Motor neuron (in vitro differentiated cells): Measurements from ENCODE around the gene RXRB. TPM values are rescaled to one million over a fixed set of nuclear protein-coding genes. Genes with fewer than 3 reads are reported as not detected.
"Not testable (repeated sequence)": the region's sequence is repeated elsewhere in the genome, so short reads cannot be mapped to it uniquely, and the experiment has no call there.

Experiments
- ATAC-seq, 8 experiments: fragments of 200-7000 bp; cut with Tn5 transposase; replicated peaks in 6 of 8; 2 replicates each; pipeline ENCODE4 v1.8.0; 2021; ENCODE audit warnings: mild to moderate bottlenecking in 8 of 8, moderate library complexity in 8 of 8
- H3K27ac ChIP-seq, 2 donors: fragments of 250-450 bp; sonication (Bioruptor Pico); 2 replicates each; pipeline ENCODE4 v1.9.0; 2021; ENCODE audit warnings: antibody characterized with exemption in 2 of 2, mild to moderate bottlenecking in 2 of 2, moderate library complexity in 1 of 2
- H3K4me1 ChIP-seq, 2 donors: fragments of 250-450 bp; sonication (Bioruptor Pico); replicated peaks in 1 of 2; 2 replicates each; pipeline ENCODE4 v1.6.1; 2021; ENCODE audit warnings: antibody characterized with exemption in 2 of 2, mild to moderate bottlenecking in 2 of 2, moderate library complexity in 1 of 2
- H3K4me3 ChIP-seq, 5 donors: fragments of 250-450 bp; sonication (Bioruptor Pico); 2 replicates each; pipeline ENCODE4 v1.9.0; 2021; ENCODE audit warnings: antibody characterized with exemption in 5 of 5, mild to moderate bottlenecking in 5 of 5, moderate library complexity in 4 of 5
- WGBS, 10 experiments: fragments of 450-650 bp; shearing (Covaris generic); methylation state at CpG; one replicate each; pipeline ENCODE4 v1.0.0; 2022; 5-methylcytosine and 5-hydroxymethylcytosine counted together
- in situ Hi-C, 9 experiments: fragments of 400-800 bp; cut with MboI; loops; one replicate each; pipeline ENCODE4 v1.15.0; 2021; ENCODE audit warnings: low sequenced_read_pairs in 9 of 9, low pct_unique_long_range_greater_than_20kb in 2 of 9; ENCODE audit not compliant: unreplicated experiment in 9 of 9
- total RNA-seq, 8 experiments: library from RNA; unstranded; fragments of 300-600 nt; gene quantifications; 2 replicates each; pipeline versions ENCODE4 v1.2.3 to v1.2.4, GENCODE V29; 2022

The RXRB gene
- total RNA-seq, 8 experiments from 2014 or later: 19.3 to 52.0 (median 35.4) TPM

DNA sequence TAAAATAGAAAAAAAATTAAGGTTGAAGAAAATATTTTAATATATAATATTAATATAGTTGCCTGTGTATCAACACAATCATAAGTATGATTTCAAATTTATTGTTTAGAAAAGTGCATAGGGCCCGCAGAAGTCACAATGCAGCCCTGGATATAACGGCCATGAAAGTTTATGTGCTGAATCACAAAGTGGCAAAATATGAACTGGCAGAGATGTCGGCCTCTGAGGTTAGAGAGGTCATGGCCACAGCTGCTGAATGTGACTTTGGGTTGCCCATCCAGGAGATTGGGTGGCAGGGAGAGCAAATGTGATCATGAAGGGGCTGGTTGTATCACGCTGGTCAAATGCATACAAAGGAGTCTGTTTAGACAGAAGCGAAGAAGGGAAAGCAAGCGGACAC is 43.9 kb downstream of the RXRB start:
- no peak overlapping the region for H3K4me3 ChIP-seq
- WGBS, 10 experiments: 50 to 100% (median 91%) methylated on average over 1 to 5 of the region's 6 CpGs; no CpG with 5 or more reads in 1 of the 10 experiments
- H3K27ac ChIP-seq: no peak overlapping the region
- peaks cover 0 to under 1% of the 10 kb centered on the region in 2 donors for H3K4me1 ChIP-seq
- in situ Hi-C loops: no loop called here
- no peak for ATAC-seq

GRCh38 chr6:33154349-33154748 is 46.1 kb downstream of the RXRB start:
- WGBS, 10 experiments: 0 to 67% (median 45%) methylated on average over 1 to 4 of the region's 4 CpGs; no CpG with 5 or more reads in 3 of the 10 experiments
- no peak overlapping the region for H3K4me3 ChIP-seq
- H3K4me1 ChIP-seq: no peaks in the 10 kb centered on the region
- in situ Hi-C loops: no loop called here
- no peak for ATAC-seq
- H3K27ac ChIP-seq: no peak overlapping the region

DNA sequence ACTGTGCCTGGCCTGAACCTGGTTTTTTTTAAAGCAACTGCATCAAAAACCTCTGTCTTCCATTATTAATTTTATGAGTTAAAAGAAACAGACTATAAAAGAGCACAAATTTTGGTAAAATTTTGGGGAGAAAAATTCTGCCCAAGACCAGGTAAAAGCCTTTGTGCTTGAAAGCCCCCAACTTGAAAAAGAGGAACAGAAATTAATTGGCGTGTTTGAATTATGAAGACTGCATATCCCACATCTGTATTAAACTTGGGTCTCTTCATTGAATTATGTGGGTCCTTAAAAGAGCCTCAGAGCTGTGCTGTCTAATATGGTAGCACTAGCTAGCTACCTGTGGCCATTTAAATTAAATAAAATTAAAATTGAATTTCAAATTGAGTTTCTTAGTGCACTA is 49.4 kb downstream of the RXRB start:
- in situ Hi-C loops: no loop called here
- ATAC-seq: no peak
- Histone ChIP-seq H3K4me3 (no peak overlapping the region), H3K27ac (no peak overlapping the region), H3K4me1 (no peaks in the 10 kb centered on the region)
- 17 to 100% (median 78%) methylated on average over 1 of the region's 1 CpG; no CpG with 5 or more reads in 2 of the 10 experiments for WGBS, 10 experiments

DNA sequence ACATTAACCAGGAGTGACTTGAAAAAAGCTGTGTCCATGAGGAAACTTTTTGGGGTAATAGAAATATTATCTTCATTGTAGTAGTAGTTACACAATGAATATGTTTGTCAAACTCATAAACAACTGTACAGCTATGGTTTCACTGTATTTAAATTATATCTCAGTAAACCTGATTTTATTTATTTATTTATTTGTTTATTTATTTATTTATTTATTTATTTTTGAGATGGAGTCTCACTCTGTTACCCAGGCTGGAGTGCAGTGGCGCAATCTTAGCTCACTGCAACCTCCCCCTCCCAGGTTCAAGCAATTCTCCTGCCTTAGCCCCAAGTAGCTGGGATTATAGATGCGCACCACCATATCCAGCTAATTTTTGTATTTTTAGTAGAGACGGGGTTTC is 49.9 kb downstream of the RXRB start:
- H3K4me3 ChIP-seq, H3K27ac ChIP-seq, ATAC-seq, H3K4me1 ChIP-seq, in situ Hi-C loops: not testable (repeated sequence)
- 44 to 100% (median 83%) methylated on average over 1 to 3 of the region's 3 CpGs; no CpG with 5 or more reads in 1 of the 10 experiments for WGBS, 10 experiments

- WGBS, 10 experiments: 26 to 64% (median 41%) methylated on average over 3 to 8 of the region's 8 CpGs
- in situ Hi-C loops: loop anchor here in 1 of 9 experiments (25.0 kb wide), 1 partner anchor 136 kb away; the partner anchor contains the start of gene HLA-DOA
- Histone ChIP-seq H3K27ac (no peak overlapping the region), H3K4me1 (no peaks in the 10 kb centered on the region), H3K4me3 (no peak overlapping the region)
- ATAC-seq: peak in 3 of 8 experiments; percentile 50 to 58 (median 56)
Measured at GRCh38 chr6:33147807-33148666, 52.4 kb downstream of the RXRB start.

DNA sequence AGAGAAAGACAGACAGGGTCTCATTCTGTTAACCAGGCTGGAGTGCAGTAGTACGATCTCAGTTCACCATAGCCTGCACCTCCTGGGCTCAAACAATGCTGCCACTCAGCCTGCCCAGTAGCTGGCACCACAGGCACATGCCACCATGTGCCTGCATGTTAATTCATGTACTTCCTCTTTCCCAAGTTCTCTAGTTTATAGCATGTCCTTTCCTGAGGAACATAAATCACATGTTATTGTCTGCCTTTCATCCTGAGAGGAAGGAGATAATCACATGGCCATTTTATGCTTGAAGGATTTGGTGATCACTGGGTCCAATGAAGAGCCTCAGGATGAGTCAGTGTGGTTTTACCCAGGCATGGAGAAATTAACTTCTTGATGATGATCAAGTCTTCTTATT is 56.1 kb downstream of the RXRB start:
- peak in 6 of 8 experiments; percentile 51 to 74 (median 64) for ATAC-seq
- Histone ChIP-seq H3K27ac (no peak overlapping the region), H3K4me3 (no peak overlapping the region), H3K4me1 (no peaks in the 10 kb centered on the region)
- 0 to 67% (median 60%) methylated on average over 1 of the region's 1 CpG; no CpG with 5 or more reads in 6 of the 10 experiments for WGBS, 10 experiments
- in situ Hi-C loops: loop anchor here in 1 of 9 experiments (25.0 kb wide), 1 partner anchor 132 kb away; the partner anchor contains the start of gene HLA-DOA

Other genes with a start within 250 kb of the RXRB start
- 1 to 10 TPM in 4 of 8 experiments, under 1 TPM in 4; 0.46 to 6.1 (median 1.3) TPM for gene HLA-DMA, start 247.6 kb downstream of the RXRB start, total RNA-seq
- 100 to 1,000 TPM; 124 to 401 (median 193) TPM for gene BRD2, start 232.1 kb downstream of the RXRB start, total RNA-seq
- gene HLA-DOA, start 191.1 kb downstream of the RXRB start, total RNA-seq: 1 to 10 TPM in 1 of 8 experiments, under 1 TPM in 7; 0.21 to 1.3 (median 0.54) TPM
- 1 to 10 TPM in 2 of 8 experiments, under 1 TPM in 6; 0.09 to 6.9 (median 0.40) TPM for gene HLA-DPA1, start 127.0 kb downstream of the RXRB start, total RNA-seq
- 10 to 100 TPM in 1 of 8 experiments, 1 to 10 TPM in 6, under 1 TPM in 1; 0.55 to 16.5 (median 2.1) TPM for gene HLA-DPB1, start 124.7 kb downstream of the RXRB start, total RNA-seq
- gene COL11A2, start 8.2 kb downstream of the RXRB start, total RNA-seq: 1 to 10 TPM in 7 of 8 experiments, under 1 TPM in 1; 0.71 to 3.4 (median 2.0) TPM
- gene SLC39A7, start 202 bp upstream of the RXRB start, total RNA-seq: 100 to 1,000 TPM in 6 of 8 experiments, 10 to 100 TPM in 2; 69.2 to 143 (median 132) TPM
- gene HSD17B8, start 4.0 kb upstream of the RXRB start, total RNA-seq: 10 to 100 TPM in 4 of 8 experiments, 1 to 10 TPM in 4; 8.7 to 26.6 (median 9.9) TPM
- gene RING1, start 7.8 kb upstream of the RXRB start, total RNA-seq: 10 to 100 TPM; 17.2 to 43.0 (median 34.5) TPM
- 10 to 100 TPM; 21.8 to 66.1 (median 33.8) TPM for gene VPS52, start 71.2 kb upstream of the RXRB start, total RNA-seq
- 1,000 to 10,000 TPM; 3,773 to 8,538 (median 6,042) TPM for gene RPS18, start 71.4 kb upstream of the RXRB start, total RNA-seq
- gene B3GALT4, start 76.5 kb upstream of the RXRB start, total RNA-seq: 1 to 10 TPM; 1.5 to 6.0 (median 5.1) TPM
- 100 to 1,000 TPM in 3 of 8 experiments, 10 to 100 TPM in 5; 31.4 to 108 (median 50.5) TPM for gene WDR46, start 88.6 kb upstream of the RXRB start, total RNA-seq
- gene PFDN6, start 88.9 kb upstream of the RXRB start, total RNA-seq: 100 to 1,000 TPM in 6 of 8 experiments, 10 to 100 TPM in 2; 88.9 to 168 (median 116) TPM
- 10 to 100 TPM; 11.4 to 80.6 (median 27.8) TPM for gene RGL2, start 98.3 kb upstream of the RXRB start, total RNA-seq
- 10 to 100 TPM in 5 of 8 experiments, 1 to 10 TPM in 3; 5.2 to 95.0 (median 41.9) TPM for gene TAPBP, start 113.4 kb upstream of the RXRB start, total RNA-seq
- 10 to 100 TPM in 7 of 8 experiments, 1 to 10 TPM in 1; 9.5 to 27.4 (median 18.9) TPM for gene ZBTB22, start 117.1 kb upstream of the RXRB start, total RNA-seq
- 10 to 100 TPM; 21.4 to 63.6 (median 37.4) TPM for gene DAXX, start 122.3 kb upstream of the RXRB start, total RNA-seq
- 10 to 100 TPM in 3 of 8 experiments, 1 to 10 TPM in 5; 1.1 to 49.4 (median 2.5) TPM for gene KIFC1, start 191.2 kb upstream of the RXRB start, total RNA-seq
- 10 to 100 TPM; 24.3 to 63.6 (median 44.4) TPM for gene PHF1, start 210.3 kb upstream of the RXRB start, total RNA-seq
- 100 to 1,000 TPM; 196 to 327 (median 271) TPM for gene CUTA, start 217.4 kb upstream of the RXRB start, total RNA-seq
- gene SYNGAP1, start 219.4 kb upstream of the RXRB start, total RNA-seq: 10 to 100 TPM in 7 of 8 experiments, 1 to 10 TPM in 1; 5.4 to 21.0 (median 12.9) TPM